SIG-M5 treated with dmso at 0.1 percent for 504 hours (cell line): ENCODE data around the gene HAPSTR1.
A peak's percentile ranks its signal among the peaks of the same experiment; 100 is the strongest.

ENCODE experiments used
- DNase-seq: peaks from one replicate; lab custom pipeline; 2025; ENCODE audit not compliant: unreplicated experiment; lab: John Stamatoyannopoulos, UW

The HAPSTR1 gene

DNA sequence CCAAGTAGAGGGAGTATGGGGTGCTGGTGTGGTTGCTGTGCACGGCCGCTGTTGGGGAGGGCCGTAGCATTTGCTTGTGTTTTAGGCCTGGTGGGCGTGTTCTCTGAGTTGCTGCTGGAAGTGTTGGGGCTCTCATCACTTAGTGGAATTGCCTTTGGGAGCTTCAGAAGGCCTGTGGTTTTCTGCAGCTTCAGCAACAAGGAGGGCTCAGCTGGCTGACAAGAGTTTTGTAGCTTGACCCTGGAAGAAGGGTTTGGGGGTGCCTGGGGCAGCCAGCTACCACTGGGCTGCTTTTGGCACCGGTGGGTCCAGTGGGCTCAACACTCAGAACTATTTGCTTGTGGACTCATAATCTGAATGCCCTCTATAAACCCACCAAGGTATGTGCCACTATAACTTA, 30.9 kb downstream of the HAPSTR1 start:
- DNase-seq, result no peak

DNA sequence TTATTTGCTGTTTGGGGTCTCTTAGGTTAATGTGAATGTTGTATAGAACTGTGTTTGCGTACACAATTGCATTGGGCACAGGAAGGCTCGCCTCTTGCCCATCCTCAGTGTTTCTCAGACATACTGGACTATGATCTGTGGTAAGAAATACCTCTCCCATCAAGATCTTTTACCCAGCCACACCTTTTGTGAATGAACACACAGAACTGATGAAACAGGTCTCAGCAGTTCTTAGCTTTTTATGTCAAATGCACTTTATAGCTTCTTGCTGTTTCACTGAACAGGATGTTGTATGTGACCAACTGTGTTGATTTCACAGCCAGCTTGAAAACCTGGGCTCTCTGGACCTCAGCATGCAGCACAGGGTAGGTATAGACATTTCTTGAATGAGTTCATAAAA, 31.5 kb downstream of the HAPSTR1 start:
- DNase-seq, result no peak

DNA sequence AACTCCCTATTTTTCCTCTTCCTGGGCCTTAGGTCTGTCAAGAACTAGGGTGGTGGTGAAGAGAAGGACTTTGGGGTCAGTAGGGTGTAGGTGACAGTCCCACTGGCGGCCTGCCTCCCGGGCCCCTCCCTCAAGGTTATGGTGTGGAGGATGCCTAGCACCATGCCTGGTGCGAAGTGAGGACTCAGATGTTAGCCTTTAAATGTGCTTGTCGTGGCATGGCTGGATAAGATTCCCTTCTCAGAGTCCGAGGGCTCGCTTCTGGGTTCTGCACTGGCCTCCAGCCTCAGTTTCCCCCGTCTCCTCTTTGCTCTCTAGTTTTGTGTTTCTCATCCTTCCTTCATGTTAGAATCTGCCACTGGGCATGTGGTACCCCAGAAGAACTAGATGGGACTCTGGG, 32.0 kb downstream of the HAPSTR1 start:
- no peak for DNase-seq

DNA sequence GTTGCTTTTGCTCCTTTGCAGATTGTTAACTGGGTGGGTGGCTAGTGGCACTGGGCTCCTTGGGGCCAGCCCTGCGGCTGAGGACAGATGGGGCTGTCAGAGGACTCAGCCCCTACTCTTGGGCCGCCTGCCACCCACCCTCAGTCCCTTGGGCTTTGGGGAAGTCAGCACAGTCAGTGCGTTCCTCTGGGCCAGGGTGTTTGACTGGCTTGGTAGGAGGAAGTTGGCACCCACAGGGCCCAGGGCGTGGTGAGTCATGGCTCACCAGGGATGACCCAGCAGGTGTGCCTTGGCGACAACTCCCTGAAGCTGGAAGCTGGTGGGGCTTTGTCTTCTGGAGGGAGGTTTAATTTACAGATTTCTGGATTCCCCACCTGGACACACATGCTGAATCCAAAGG, 32.4 kb downstream of the HAPSTR1 start:
- DNase-seq, result no peak

DNA sequence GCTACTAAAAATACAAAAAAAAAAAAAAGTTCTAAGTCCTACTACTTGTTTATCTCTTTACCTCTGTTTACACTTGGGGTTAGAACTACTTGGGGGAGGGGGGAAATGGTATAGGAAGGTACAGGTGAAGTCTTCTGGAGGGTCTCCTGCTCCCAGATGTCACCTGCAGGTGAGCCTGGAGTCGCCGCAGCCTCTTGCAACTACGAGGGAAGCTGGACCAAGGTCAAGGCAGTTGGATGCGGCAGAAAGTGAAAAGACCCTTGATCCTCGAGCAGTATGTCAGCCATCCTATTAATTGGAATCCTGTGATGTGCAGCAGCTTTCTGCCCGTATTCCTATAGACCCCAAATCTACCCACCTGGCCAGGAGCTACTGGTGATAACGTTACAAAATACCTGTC, 33.0 kb downstream of the HAPSTR1 start:
- DNase-seq, result no peak

DNA sequence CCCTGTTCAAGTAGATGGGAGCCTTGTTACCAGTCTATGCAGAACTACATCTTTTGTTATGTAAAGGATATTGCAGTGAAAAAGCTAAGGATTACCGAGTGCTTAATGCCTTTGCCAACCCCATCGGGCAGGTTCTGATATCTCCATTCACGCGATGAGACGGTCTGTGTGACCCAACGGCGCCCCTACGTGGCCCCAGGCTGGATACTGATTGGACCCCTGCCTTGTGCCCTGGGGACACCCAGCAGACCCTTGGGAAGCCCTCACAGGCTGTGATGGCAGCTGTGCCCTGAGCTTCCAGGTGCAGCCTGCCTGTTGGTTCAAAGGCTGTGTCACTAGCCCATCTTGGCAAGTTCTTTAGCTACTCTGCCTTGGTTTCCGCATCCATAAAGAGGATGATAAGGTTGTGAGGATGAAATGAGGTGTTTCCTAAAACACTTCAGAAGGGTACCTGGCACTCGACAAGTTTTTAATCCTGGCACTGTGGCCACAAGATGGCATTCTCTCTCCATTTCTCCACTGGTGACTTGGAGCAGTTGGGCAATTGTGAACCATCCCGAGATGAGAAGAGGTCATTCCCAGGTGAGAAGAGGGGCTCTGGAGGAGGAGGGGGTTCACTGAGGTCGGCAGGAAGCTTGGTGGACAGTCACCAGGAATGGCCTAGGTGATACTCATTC, 33.6 kb downstream of the HAPSTR1 start:
- DNase-seq, result no peak

DNA sequence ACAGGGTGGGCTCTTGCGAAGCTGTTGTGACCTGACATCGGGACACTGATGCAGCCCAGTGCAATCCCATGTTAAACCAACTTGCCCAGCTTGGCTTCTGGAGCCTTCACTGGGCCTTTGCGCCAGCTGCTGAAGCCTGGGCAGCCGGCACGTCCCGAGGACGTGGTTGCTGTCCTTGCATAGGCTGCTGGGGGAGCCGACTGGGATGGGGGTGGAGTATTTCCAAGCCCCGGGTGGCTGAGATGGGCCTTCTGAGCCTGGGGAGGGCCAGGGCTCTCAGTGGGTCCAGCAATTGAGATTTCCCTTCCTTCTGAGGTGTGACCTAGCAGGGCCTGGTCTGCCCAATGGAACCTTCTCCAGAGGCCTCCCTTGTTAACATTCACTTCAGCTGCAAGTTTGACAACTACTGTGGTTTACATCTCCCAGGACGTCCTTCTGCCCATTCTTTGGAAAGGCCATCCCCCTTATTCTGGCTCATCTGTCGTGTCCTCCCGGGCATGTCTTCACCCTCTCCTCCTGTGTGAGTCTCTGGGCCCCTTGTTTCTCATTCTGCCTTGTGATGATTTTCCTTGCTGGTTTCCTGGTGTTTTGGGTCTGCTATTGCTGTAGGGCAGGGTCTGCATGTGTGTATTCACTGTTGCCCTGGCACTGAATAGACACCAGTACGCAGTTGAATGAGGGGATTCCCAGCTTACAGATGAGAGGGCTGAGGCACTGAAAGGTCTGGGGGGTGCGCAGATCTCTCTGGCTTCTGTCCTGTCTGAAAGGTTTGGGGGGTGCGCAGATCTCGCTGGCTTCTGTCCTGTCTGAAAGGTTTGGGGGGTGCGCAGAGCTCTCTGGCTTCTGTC, 34.4 kb downstream of the HAPSTR1 start:
- no peak for DNase-seq

DNA sequence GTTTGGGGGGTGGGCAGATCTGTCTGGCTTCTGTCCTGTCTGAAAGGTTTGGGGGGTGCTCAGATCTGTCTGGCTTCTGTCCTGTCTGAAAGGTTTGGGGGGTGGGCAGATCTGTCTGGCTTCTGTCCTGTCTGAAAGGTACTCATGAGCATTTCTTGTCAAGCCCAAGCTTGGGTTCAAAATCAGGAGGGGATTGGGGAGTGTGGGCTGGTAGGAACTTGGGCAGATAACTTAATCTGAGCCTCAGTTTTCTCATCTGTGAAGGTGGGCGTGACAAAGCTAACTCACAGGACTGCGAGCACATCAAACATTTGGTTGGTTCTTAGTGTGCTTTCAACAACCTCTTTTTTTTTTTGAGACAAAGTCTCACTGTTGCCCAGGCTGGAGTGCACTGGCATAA, 35.2 kb downstream of the HAPSTR1 start:
- no peak for DNase-seq

DNA sequence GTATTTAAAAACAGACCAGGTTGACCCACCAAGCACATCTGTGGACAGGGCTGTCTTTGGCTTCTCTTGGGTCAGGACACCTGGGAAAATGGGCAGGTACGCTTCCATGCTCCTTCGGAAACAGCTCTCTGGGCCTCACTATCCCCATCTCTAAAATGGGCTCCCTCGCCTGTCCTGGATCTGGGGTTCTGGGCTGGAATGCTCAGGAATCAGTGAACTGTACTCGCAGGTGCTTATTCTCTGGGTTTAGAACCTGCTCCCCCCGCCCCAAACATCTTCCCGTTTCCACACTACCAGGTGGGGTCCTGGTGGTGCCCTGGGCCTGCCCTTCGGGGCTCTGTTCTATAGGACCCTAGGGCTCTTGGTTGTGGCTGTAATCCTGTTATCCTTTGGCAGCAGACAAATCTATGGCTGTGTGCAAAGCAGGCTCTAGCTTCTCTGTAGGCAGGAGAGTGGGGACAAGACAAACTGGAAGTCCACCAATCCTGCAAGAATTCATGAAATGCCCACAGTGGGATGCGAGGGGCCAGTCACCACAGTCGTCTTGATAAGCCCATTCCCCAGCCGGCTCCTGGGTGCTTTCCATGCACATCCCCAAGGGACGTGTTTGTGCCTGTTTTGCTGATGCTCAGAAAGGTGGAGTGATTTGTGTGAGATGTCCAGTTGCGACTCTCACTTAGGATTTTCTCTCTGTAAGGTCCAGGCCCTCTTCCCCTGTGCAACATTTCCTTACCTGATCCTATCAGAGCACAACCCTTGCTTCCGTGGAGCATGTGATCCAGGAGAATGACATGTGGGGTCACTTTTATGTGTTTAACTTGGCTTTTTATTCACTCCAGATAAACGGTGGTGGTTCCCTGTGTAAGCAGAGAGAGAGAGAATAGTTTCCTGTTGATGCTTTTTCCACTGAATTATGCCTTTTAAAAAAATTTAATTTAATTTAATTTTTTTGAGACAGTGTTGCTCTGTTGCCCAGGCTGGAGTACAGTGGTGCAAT, 37.2 kb downstream of the HAPSTR1 start:
- DNase-seq, result no peak

DNA sequence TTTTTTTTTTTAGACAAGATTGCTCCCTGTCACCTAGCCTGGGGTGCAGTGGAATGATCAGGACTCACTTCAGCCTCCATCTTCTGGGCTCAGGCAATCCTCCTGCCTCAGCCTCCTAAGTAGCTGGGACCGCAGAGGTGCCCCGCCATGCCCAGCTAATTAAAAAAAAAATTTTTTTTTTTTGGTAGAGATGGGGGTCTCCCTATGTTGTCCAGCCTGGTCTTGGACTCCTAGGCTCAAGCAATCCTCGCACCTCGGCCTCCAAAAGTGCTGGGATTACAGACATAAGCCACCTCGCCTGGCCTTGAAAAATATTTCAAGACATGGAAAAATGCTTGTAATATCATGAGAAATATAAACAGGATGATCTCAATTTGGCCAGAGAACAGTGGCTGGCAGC, 42.9 kb downstream of the HAPSTR1 start:
- DNase-seq, result no peak

DNA sequence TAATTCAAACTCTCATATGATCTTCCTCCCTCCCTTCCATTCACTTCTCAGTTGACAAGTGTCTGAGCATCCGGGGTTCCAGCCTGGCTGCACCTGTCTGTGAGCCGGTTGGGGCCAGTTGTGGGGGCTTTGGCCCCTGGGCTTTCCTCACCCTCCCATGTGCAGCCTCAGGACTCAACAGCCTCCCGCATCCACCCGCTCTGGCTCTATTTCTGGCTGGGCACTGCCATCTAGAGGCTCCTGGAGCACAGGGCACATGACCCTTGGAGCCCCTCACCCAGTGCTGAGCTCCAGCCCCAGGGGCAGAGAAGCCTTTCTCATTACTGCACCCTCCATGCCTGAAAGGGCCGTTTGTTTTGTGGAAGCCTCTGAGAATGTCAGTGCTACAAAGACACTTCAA, 43.3 kb downstream of the HAPSTR1 start:
- peak; percentile 54 for DNase-seq

DNA sequence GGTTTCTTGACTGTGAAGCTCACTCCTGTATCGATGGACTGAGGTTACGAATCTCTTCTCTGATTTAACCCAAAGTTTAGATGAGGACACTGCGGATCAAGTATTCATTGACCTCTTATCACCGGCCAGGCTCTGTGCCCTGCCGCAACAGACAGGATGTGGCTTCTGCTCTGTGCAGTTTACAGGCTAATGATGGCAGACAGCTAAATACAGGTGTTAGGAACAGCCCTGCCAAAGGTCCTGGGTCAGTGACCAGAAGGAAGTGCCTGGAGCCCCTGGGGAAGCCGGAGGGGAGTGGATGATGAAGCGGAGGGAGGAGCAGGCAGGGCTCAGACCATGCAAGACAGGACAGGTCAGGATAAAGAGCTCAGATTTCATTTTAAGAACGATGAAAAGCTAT, 44.4 kb downstream of the HAPSTR1 start:
- no peak for DNase-seq

DNA sequence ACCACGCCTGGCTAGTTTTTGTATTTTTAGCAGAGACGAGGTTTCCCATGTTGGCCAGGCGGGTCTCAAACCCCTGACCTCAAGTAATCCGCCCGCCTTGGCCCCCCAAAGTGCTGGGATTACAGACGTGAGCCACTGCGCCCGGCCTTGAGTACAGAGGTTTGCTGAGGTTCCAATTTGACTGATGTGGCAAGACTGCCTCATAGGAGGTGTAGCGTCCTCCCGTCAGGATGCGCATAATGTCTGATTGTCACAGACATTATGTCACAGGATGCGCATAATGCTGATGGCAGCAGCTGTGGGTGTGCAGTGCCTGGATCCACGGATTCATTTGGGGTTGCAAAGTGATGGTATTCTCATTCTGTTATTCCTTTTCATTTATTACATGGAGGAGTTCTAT, 45.2 kb downstream of the HAPSTR1 start:
- DNase-seq, result no peak

DNA sequence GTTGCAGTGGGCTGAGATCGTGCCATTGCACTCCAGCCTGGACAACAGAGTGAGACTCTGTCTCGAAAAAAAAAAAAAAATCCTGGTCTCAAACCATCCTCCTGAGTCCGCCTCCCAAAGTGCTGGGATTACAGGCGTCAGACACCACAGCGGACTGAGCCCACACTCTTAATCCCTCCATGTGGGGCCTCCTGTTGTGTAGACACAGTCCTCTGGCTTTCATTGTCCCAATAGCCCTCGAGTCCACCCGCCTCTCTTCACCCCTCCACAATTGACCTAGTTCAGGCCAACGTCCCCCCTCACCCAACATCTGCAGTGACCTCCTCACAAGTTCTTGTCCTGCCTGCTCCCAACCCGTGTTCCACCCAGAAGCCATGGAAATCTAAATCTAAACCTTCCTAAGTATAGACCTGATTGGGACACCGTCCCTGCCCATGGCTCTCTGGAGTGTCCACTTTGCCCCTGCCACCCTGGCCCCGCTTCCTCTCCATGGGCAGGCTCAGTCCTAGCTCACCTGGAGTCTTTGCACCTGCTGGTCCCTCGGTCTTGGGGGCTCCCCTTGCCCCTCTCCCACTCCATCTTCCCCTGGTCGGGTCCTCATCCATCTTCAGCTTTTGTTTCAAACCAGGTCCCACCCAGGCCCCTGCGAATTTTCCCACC, 46.7 kb downstream of the HAPSTR1 start:
- DNase-seq, result no peak

DNA sequence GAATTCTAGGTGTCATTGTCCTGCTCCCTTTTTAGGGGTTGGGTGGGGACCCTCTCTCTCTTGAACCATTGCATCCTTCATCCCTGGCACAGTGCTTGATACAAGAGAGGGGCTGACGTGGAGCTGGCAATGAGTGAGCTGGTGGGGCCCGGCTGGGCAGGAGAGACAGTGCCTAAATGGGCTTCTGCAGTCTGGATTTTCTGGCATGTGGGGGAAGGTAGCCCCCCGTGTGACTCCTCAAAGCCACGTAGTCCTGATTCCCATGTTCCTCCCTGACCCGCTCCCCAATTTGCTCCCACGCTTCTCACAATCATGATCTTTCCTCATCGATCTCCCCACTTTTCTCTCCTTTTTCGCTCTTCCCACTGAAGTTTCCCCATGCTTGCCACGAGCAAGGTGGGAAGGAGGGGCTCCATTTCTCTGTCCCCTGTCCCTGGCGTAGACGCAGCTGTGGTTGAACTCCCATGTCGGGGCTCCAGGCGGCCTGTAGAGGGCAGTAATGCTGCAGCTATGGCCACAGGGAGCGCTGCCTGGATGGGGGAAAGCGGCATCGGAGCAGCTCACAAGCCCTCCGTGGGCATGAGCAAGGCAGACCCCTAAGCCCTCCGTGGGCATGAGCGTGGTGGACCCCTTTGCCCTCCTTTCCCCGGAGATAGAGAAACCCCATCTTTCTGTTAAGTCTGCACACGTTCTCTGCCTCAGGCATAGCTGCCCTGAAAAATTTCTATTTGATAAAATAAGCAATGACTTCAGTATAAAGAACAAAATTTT, 47.5 kb downstream of the HAPSTR1 start:
- DNase-seq, result peak; percentile 64

DNA sequence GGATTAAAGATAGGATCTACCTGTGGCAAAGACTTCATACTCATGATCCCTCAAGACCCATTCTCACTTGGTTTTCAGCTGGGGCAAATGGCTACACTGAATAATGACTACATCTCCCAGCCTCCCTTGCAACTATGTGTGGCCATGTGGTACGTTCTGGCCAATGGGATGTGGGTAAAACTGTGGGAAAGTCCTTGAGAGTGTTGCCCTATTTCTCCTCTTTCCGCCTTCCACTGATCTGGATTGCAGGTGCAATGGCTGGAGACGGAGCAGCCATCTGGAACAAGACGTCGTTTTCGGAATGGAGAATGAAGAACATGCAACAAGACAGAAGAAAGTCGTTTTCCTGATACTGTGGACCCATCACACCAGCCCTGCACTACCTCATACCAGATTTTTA, 48.5 kb downstream of the HAPSTR1 start:
- DNase-seq, result peak; percentile 43
